Endodermal cell (in vitro differentiated cells): ENCODE data around the gene CPAMD8. TPM values are rescaled to one million over a fixed set of nuclear protein-coding genes. Genes with fewer than 3 reads are reported as not detected.

Experiments used
- DNase-seq: peaks from one replicate; pipeline ENCODE4 v3.0.0-alpha.2; 2017
- H3K27ac ChIP-seq: 2 replicates; pipeline ENCODE4 v1.5.1; 2013; ENCODE audit warnings: mild to moderate bottlenecking, low read depth, low read length, moderate library complexity
- H3K27me3 ChIP-seq: 2 replicates; pipeline ENCODE4 v1.6.1; 2013; ENCODE audit warnings: mild to moderate bottlenecking, low read length, moderate library complexity; ENCODE audit not compliant: insufficient read depth, control insufficient read depth, poor library complexity, severe bottlenecking
- H3K36me3 ChIP-seq: 2 replicates; pipeline ENCODE4 v1.7.0; 2013; ENCODE audit warnings: mild to moderate bottlenecking, low read length, moderate library complexity; ENCODE audit not compliant: control insufficient read depth, insufficient read depth
- H3K4me1 ChIP-seq: one replicate; pipeline ENCODE4 v1.7.0; 2013; ENCODE audit warnings: low read length; ENCODE audit not compliant: control insufficient read depth, insufficient read depth
- H3K4me3 ChIP-seq: 2 replicates; pipeline ENCODE4 v1.5.1; 2013; ENCODE audit warnings: mild to moderate bottlenecking, low read length, moderate library complexity
- H3K9ac ChIP-seq: 2 replicates; pipeline ENCODE4 v1.6.1; 2013; ENCODE audit warnings: mild to moderate bottlenecking, low read length, moderate library complexity; ENCODE audit not compliant: poor library complexity, severe bottlenecking; ENCODE audit errors: extremely low read depth
- H3K9me3 ChIP-seq: 2 replicates; pipeline ENCODE4 v1.6.1; 2013; ENCODE audit warnings: mild to moderate bottlenecking, low read length, moderate library complexity; ENCODE audit not compliant: control insufficient read depth
- H3K27ac Mint-ChIP-seq: 2 replicates; pipeline ENCODE4 v1.8.0; 2020; ENCODE audit warnings: mixed read lengths
- H3K27me3 Mint-ChIP-seq: 2 replicates; pipeline ENCODE4 v1.8.0; 2021; ENCODE audit warnings: mild to moderate bottlenecking, mixed read lengths; ENCODE audit not compliant: insufficient read depth
- H3K36me3 Mint-ChIP-seq: 2 replicates; pipeline ENCODE4 v1.8.0; 2020; ENCODE audit warnings: low read depth, mixed read lengths
- H3K4me1 Mint-ChIP-seq: 2 replicates; pipeline ENCODE4 v1.8.0; 2020; ENCODE audit warnings: mixed read lengths
- H3K4me3 Mint-ChIP-seq: 2 replicates; pipeline ENCODE4 v1.8.0; 2020; ENCODE audit warnings: mild to moderate bottlenecking, moderate library complexity, mixed read lengths
- H3K9me3 Mint-ChIP-seq: 2 replicates; pipeline ENCODE4 v1.8.0; 2020; ENCODE audit warnings: mild to moderate bottlenecking, mixed read lengths
- CTCF ChIP-seq: fragments of 200-600 bp; sonication (generic); conservative IDR thresholded peaks from 2 replicates; pipeline ENCODE4 v1.5.0; 2021; ENCODE audit warnings: antibody characterized with exemption, mild to moderate bottlenecking
- WGBS, 2 experiments: methylation state at CpG; one replicate each; pipeline versions ENCODE4 v1.1.5 to v1.1.7; 2013; ENCODE audit warnings: missing lambda C conversion rate in 2 of 2, mixed read lengths in 1 of 2; ENCODE audit not compliant: insufficient coverage in 1 of 2, insufficient read length in 1 of 2; 5-methylcytosine and 5-hydroxymethylcytosine counted together
- total RNA-seq, 2 donors: library from RNA; stranded (reverse); fragmentation: NEBNext Ultra II Directional in 1 of 2; extraction: Animal tissue kit (Norgen Biotek cat#: 25700) in 1 of 2; gene quantifications; 2 replicates in 1 of 2; 3 replicates in 1 of 2; pipeline ENCODE4 v1.2.1, GENCODE V29; 2021

Gene CPAMD8
- total RNA-seq, 2 donors from 2014 or later = 19.7 to 22.9 TPM

DNA sequence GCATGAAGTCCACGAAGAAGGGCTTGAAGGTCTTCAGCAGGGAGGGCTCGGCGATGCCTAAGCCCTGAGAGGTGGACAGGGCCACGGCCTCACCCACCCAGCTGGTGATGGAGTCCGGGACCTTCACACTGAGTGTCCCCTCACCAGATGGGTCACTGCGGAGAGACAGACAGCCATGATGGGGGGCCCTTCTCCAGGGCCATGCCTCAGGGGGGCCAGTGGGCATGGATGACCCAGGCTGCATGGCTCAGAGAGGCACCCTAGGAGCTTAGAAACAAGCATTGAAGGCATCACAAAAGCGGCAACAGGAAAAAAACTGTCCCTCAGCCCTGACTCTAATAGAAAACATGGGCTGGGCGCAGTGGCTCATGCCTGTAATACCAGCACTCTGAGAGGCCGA, 74.6 kb downstream of the CPAMD8 start:
- Mint-ChIP-seq H3K27me3 (no peaks in the 10 kb centered on the region), H3K4me3 (no peak overlapping the region), H3K27ac (no peak overlapping the region), H3K9me3 (no peaks in the 10 kb centered on the region), H3K36me3 (no peaks in the 10 kb centered on the region), H3K4me1 (no peaks in the 10 kb centered on the region)
- H3K27me3 ChIP-seq = no peaks in the 10 kb centered on the region
- H3K36me3 ChIP-seq = no peaks in the 10 kb centered on the region
- no peak overlapping the region for H3K9ac ChIP-seq
- H3K4me3 ChIP-seq = no peak overlapping the region
- DNase-seq = no peak
- no peak overlapping the region for H3K27ac ChIP-seq
- H3K4me1 ChIP-seq = no peaks in the 10 kb centered on the region
- WGBS, 2 experiments = 91% methylated on average over 9 of the region's 9 CpGs
- TF ChIP-seq CTCF = no peak
- no peaks in the 10 kb centered on the region for H3K9me3 ChIP-seq

DNA sequence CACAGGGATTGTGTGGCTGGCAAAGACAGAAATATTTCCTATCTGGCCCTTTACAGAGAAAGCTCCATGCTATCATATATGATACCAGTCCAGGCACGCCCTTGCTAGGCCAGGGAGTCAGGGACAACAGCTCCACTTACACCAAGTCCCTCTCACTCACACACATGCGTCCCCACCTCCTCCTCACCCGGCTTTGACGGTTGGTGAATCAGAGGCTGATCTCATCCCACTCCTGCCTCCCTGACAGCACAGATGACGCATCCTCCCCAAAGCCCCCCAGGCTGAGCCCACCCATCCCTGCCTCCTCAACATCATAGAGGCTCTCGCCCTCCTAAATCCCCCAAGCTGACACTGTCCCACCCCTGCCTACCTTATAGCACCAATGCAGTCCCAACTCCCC, 75.1 kb downstream of the CPAMD8 start:
- TF ChIP-seq CTCF = no peak
- H3K36me3 Mint-ChIP-seq = no peaks in the 10 kb centered on the region
- WGBS, 2 experiments = 92 to 100% methylated on average over 3 to 6 of the region's 6 CpGs
- no peaks in the 10 kb centered on the region for H3K27me3 Mint-ChIP-seq
- H3K4me1 Mint-ChIP-seq = no peaks in the 10 kb centered on the region
- no peak overlapping the region for H3K4me3 Mint-ChIP-seq
- H3K9me3 ChIP-seq = no peaks in the 10 kb centered on the region
- no peak overlapping the region for H3K27ac ChIP-seq
- H3K9ac ChIP-seq = no peak overlapping the region
- no peak for DNase-seq
- no peak overlapping the region for H3K27ac Mint-ChIP-seq
- H3K27me3 ChIP-seq = no peaks in the 10 kb centered on the region
- no peaks in the 10 kb centered on the region for H3K4me1 ChIP-seq
- no peaks in the 10 kb centered on the region for H3K36me3 ChIP-seq
- H3K9me3 Mint-ChIP-seq = no peaks in the 10 kb centered on the region
- H3K4me3 ChIP-seq = no peak overlapping the region

DNA sequence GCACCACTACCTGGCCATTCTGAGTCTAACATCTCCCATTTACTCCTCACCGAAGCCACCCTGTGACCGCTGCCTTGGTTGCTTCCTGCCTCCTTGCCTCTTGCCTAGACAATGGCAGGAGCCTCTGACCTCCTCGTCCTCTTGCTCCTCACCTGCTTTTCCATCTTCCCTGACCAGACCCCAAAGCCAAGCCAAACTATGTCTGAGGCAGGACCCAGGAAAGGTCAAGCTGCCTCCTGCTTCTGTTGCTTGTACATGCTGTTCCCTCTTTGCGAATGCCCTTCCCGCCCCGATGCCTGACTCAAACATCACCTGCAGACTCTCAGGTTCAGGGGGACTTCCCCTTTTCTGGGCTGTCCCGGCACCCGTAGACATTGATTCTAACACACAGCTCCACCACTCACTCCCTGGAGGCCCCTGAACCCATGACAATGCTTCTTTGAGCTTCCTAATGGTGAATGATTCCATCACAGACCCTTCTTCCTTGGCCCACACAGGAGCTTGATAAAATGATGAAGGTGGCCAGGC, 77.0 kb downstream of the CPAMD8 start:
- Histone ChIP-seq H3K9ac (no peak overlapping the region), H3K4me1 (no peaks in the 10 kb centered on the region), H3K9me3 (no peaks in the 10 kb centered on the region), H3K27me3 (no peaks in the 10 kb centered on the region), H3K27ac (no peak overlapping the region), H3K36me3 (no peaks in the 10 kb centered on the region), H3K4me3 (no peak overlapping the region)
- TF ChIP-seq CTCF = no peak
- Mint-ChIP-seq H3K9me3 (peaks cover 6% of the 10 kb centered on the region), H3K4me1 (no peaks in the 10 kb centered on the region), H3K27ac (no peak overlapping the region), H3K4me3 (no peak overlapping the region), H3K36me3 (peaks cover 6% of the 10 kb centered on the region), H3K27me3 (no peaks in the 10 kb centered on the region)
- 90 to 100% methylated on average over 2 to 8 of the region's 8 CpGs for WGBS, 2 experiments
- no peak for DNase-seq
